Ascending aorta (tissue), 2 donors: Measurements from ENCODE around the gene TBCE. TPM values are rescaled to one million over a fixed set of nuclear protein-coding genes. Genes with fewer than 3 reads are reported as not detected.

Experiments
- DNase-seq, 2 donors: peaks; one replicate each; pipeline ENCODE4 v3.0.0-alpha.2; 2019; ENCODE audit warnings: low spot score in 2 of 2
- H3K27ac ChIP-seq, 2 donors: fragments of 200-600 bp; sonication (generic); one replicate each; pipeline ENCODE4 v1.5.1; 2016 to 2017; ENCODE audit warnings: mild to moderate bottlenecking in 1 of 2
- H3K27me3 ChIP-seq: fragments of 200-600 bp; sonication (generic); one replicate; pipeline ENCODE4 v1.5.1; 2017
- H3K36me3 ChIP-seq, 2 donors: fragments of 200-600 bp; sonication (generic); one replicate each; pipeline ENCODE4 v1.5.1; 2016
- H3K4me1 ChIP-seq, 2 donors: fragments of 200-600 bp; sonication (generic); one replicate each; pipeline ENCODE4 v1.5.1; 2016 to 2017; ENCODE audit warnings: mild to moderate bottlenecking in 1 of 2
- H3K4me3 ChIP-seq, 2 donors: fragments of 200-600 bp; sonication (generic); one replicate each; pipeline ENCODE4 v1.5.1; 2016 to 2017; ENCODE audit warnings: mild to moderate bottlenecking in 1 of 2
- H3K9me3 ChIP-seq, 2 donors: fragments of 200-600 bp; sonication (generic); one replicate each; pipeline ENCODE4 v1.5.1; 2016
- CTCF ChIP-seq, 3 experiments: fragments of 200-600 bp in 2 of 3; fragments of 450-650 bp in 1 of 3; sonication (generic) in 2 of 3; IDR thresholded peaks; one replicate each; pipeline ENCODE4 v1.5.1; 2016 to 2019; ENCODE audit warnings: antibody characterized with exemption in 3 of 3, mild to moderate bottlenecking in 1 of 3, moderate library complexity in 1 of 3
- intact Hi-C: fragments of 100-400 bp; cut with DNase I; formaldehyde crosslinking; loops from one replicate; pipeline ENCODE4 v1.15.1; 2023
- total RNA-seq: library from RNA; depleted of rRNA; stranded (reverse); fragments of >200 nt; gene quantifications from one replicate; pipeline ENCODE4 v1.1.0, GENCODE V29; 2016

The TBCE gene
- total RNA-seq, 1 donor from 2014 or later = 67.8 TPM

GRCh38 chr1:235415008-235415904 lies 48.0 kb downstream of the TBCE start:
- intact Hi-C loops = loop anchor here (5.0 to 10.0 kb wide), 2 partner anchors 308 to 930 kb away; no protein-coding TSS in a partner anchor
- H3K36me3 ChIP-seq = no peaks in the 10 kb centered on the region
- H3K9me3 ChIP-seq = no peaks in the 10 kb centered on the region
- DNase-seq = peak in 1 of 2 donors; percentile 71
- H3K27ac ChIP-seq = no peak overlapping the region
- H3K4me3 ChIP-seq = no peak overlapping the region
- H3K27me3 ChIP-seq = no peaks in the 10 kb centered on the region
- H3K4me1 ChIP-seq = peaks cover 2 to 4% of the 10 kb centered on the region in 2 donors
- TF ChIP-seq CTCF (IDR thresholded peaks at IDR 0.05) = peak; percentile 46 to 59 (median 54)

GRCh38 chr1:235416662-235417049 lies 49.4 kb downstream of the TBCE start:
- no peak for DNase-seq
- Histone ChIP-seq H3K9me3 (no peaks in the 10 kb centered on the region), H3K27ac (peak overlapping the region in 1 of 2 donors; percentile 36), H3K4me3 (no peak overlapping the region), H3K27me3 (no peaks in the 10 kb centered on the region), H3K36me3 (no peaks in the 10 kb centered on the region), H3K4me1 (peaks cover 2 to 4% of the 10 kb centered on the region in 2 donors)
- TF ChIP-seq CTCF (IDR thresholded peaks at IDR 0.05) = no peak
- intact Hi-C loops = loop anchor here (2.0 to 10.0 kb wide), 5 partner anchors 50 to 932 kb away; partner anchors contain the start of genes ARID4B, GGPS1 and TBCE

GRCh38 chr1:235417086-235417697 lies 50.0 kb downstream of the TBCE start:
- DNase-seq = peak in 1 of 2 donors; percentile 86
- no peaks in the 10 kb centered on the region for H3K36me3 ChIP-seq
- TF ChIP-seq CTCF (IDR thresholded peaks at IDR 0.05) = peak; percentile 79 to 85 (median 82)
- no peaks in the 10 kb centered on the region for H3K27me3 ChIP-seq
- intact Hi-C loops = loop anchor here (2.0 to 10.0 kb wide), 5 partner anchors 50 to 932 kb away; partner anchors contain the start of genes ARID4B, GGPS1 and TBCE
- peak overlapping the region in 1 of 2 donors; percentile 36 for H3K27ac ChIP-seq
- H3K9me3 ChIP-seq = no peaks in the 10 kb centered on the region
- no peak overlapping the region for H3K4me3 ChIP-seq
- peaks cover 2 to 4% of the 10 kb centered on the region in 2 donors for H3K4me1 ChIP-seq

- H3K36me3 ChIP-seq = no peaks in the 10 kb centered on the region
- DNase-seq = no peak
- H3K4me3 ChIP-seq = no peak overlapping the region
- TF ChIP-seq CTCF (IDR thresholded peaks at IDR 0.05) = no peak
- no peaks in the 10 kb centered on the region for H3K27me3 ChIP-seq
- H3K27ac ChIP-seq = no peak overlapping the region
- H3K9me3 ChIP-seq = no peaks in the 10 kb centered on the region
- H3K4me1 ChIP-seq = peaks cover 2% of the 10 kb centered on the region in 2 donors
- intact Hi-C loops = no loop called here
These were observed 54.5 kb downstream of the TBCE start for GRCh38 chr1:235421751-235422150.

GRCh38 chr1:235423214-235423652 lies 56.0 kb downstream of the TBCE start:
- no peaks in the 10 kb centered on the region for H3K4me1 ChIP-seq
- intact Hi-C loops = no loop called here
- H3K9me3 ChIP-seq = no peaks in the 10 kb centered on the region
- no peak overlapping the region for H3K27ac ChIP-seq
- no peaks in the 10 kb centered on the region for H3K27me3 ChIP-seq
- no peaks in the 10 kb centered on the region for H3K36me3 ChIP-seq
- TF ChIP-seq CTCF (IDR thresholded peaks at IDR 0.05) = no peak
- no peak overlapping the region for H3K4me3 ChIP-seq
- no peak for DNase-seq
